Mesenchymal stem cell (in vitro differentiated cells and primary cell): ENCODE measurements around the gene WDR1.

Experiments used
- DNase-seq: peaks from one replicate; pipeline ENCODE4 v3.0.0-alpha.2; 2013
- H2AFZ ChIP-seq: one replicate; pipeline ENCODE4 v1.6.1; 2013; ENCODE audit warnings: low read depth, mild to moderate bottlenecking, control low read depth, inconsistent platforms, low read length, moderate library complexity
- H2AK5ac ChIP-seq: 2 replicates; pipeline ENCODE4 v1.6.1; 2013; ENCODE audit warnings: low read length, moderate library complexity, mild to moderate bottlenecking, inconsistent platforms; ENCODE audit not compliant: severe bottlenecking
- H2BK120ac ChIP-seq: one replicate; pipeline ENCODE4 v1.6.1; 2013; ENCODE audit warnings: low read depth, mild to moderate bottlenecking, inconsistent platforms, low read length, moderate library complexity
- H2BK12ac ChIP-seq, 2 experiments: one replicate each; pipeline ENCODE4 v1.6.1; 2013; ENCODE audit warnings: inconsistent platforms in 2 of 2, low read length in 2 of 2, mild to moderate bottlenecking in 2 of 2, moderate library complexity in 2 of 2, control low read depth in 1 of 2
- H2BK15ac ChIP-seq: one replicate; pipeline ENCODE4 v1.6.1; 2013; ENCODE audit warnings: mild to moderate bottlenecking, low read depth, inconsistent platforms; ENCODE audit not compliant: poor library complexity, severe bottlenecking
- H2BK5ac ChIP-seq: 2 replicates; pipeline ENCODE4 v1.6.1; 2013; ENCODE audit warnings: low read depth, mild to moderate bottlenecking, low read length, control low read depth, inconsistent platforms; ENCODE audit not compliant: poor library complexity, severe bottlenecking
- H3K14ac ChIP-seq, 2 experiments: one replicate each; pipeline ENCODE4 v1.6.1; 2013; ENCODE audit warnings: inconsistent platforms in 2 of 2, low read length in 2 of 2, control low read depth in 1 of 2, mild to moderate bottlenecking in 1 of 2, moderate library complexity in 1 of 2
- H3K18ac ChIP-seq, 2 experiments: one replicate each; pipeline ENCODE4 v1.6.1; 2013; ENCODE audit warnings: inconsistent platforms in 2 of 2, low read length in 2 of 2, control low read depth in 1 of 2, low read depth in 1 of 2, mild to moderate bottlenecking in 1 of 2
- H3K23ac ChIP-seq, 2 experiments: one replicate each; pipeline ENCODE4 v1.6.1; 2013; ENCODE audit warnings: inconsistent platforms in 2 of 2, low read length in 2 of 2, mild to moderate bottlenecking in 2 of 2, moderate library complexity in 2 of 2, control low read depth in 1 of 2
- H3K27ac ChIP-seq: 2 replicates; pipeline ENCODE4 v1.5.1; 2013; ENCODE audit warnings: mild to moderate bottlenecking, moderate library complexity, low read length, control low read depth, inconsistent platforms; ENCODE audit not compliant: poor library complexity, severe bottlenecking
- H3K27me3 ChIP-seq, 2 experiments: 2 replicates each; pipeline versions ENCODE4 v1.6.1 to v1.7.0; 2013; ENCODE audit warnings: low read length in 2 of 2, mild to moderate bottlenecking in 2 of 2, moderate library complexity in 2 of 2, control low read depth in 1 of 2, inconsistent platforms in 1 of 2; ENCODE audit not compliant: control insufficient read depth in 1 of 2, insufficient read depth in 1 of 2
- H3K36me3 ChIP-seq, 2 experiments: 2 replicates each; pipeline versions ENCODE4 v1.6.1 to v1.7.0; 2013; ENCODE audit warnings: low read length in 2 of 2, control low read depth in 1 of 2, inconsistent platforms in 1 of 2, low read depth in 1 of 2, mild to moderate bottlenecking in 1 of 2; ENCODE audit not compliant: insufficient read depth in 2 of 2, control insufficient read depth in 1 of 2
- H3K4ac ChIP-seq, 2 experiments: one replicate each; pipeline ENCODE4 v1.6.1; 2013; ENCODE audit warnings: inconsistent platforms in 2 of 2, low read length in 2 of 2, mild to moderate bottlenecking in 2 of 2, moderate library complexity in 2 of 2, control low read depth in 1 of 2, low read depth in 1 of 2
- H3K4me1 ChIP-seq: 2 replicates; pipeline ENCODE4 v1.6.1; 2013; ENCODE audit warnings: low read depth, low read length, control low read depth; ENCODE audit not compliant: control insufficient read depth, insufficient read depth
- H3K4me2 ChIP-seq: 2 replicates; pipeline ENCODE4 v1.6.1; 2013; ENCODE audit warnings: low read length, mild to moderate bottlenecking, inconsistent platforms; ENCODE audit not compliant: poor library complexity, severe bottlenecking
- H3K4me3 ChIP-seq, 2 experiments: 2 replicates each; pipeline versions ENCODE4 v1.5.1 to v1.7.0; 2013; ENCODE audit warnings: low read length in 2 of 2, mild to moderate bottlenecking in 2 of 2, control low read depth in 1 of 2, low read depth in 1 of 2; ENCODE audit not compliant: insufficient read depth in 1 of 2
- H3K79me1 ChIP-seq: replicated peaks from 2 replicates; pipeline ENCODE4 v1.6.1; 2013; ENCODE audit warnings: mild to moderate bottlenecking, control low read depth, low read length, inconsistent platforms; ENCODE audit not compliant: poor library complexity, severe bottlenecking
- H3K9ac ChIP-seq: 2 replicates; pipeline ENCODE4 v1.7.0; 2013; ENCODE audit warnings: mild to moderate bottlenecking, low read length, moderate library complexity
- H3K9me3 ChIP-seq: 2 replicates; pipeline ENCODE4 v1.7.0; 2013; ENCODE audit warnings: mild to moderate bottlenecking, low read length; ENCODE audit not compliant: control insufficient read depth
- H4K8ac ChIP-seq: one replicate; pipeline ENCODE4 v1.6.1; 2013; ENCODE audit warnings: inconsistent platforms, mild to moderate bottlenecking, low read length, moderate library complexity
- H4K91ac ChIP-seq: one replicate; pipeline ENCODE4 v1.6.1; 2013; ENCODE audit warnings: mild to moderate bottlenecking, low read length, inconsistent platforms
- WGBS: methylation state at CpG from one replicate; pipeline ENCODE4 v1.1.7; 2013; ENCODE audit warnings: mixed read lengths; 5-methylcytosine and 5-hydroxymethylcytosine counted together

The WDR1 gene

GRCh38 chr4:10140866-10141759 lies 24.5 kb upstream of the WDR1 start:
- H3K4me3 ChIP-seq, result no peak overlapping the region
- no peak overlapping the region for H3K4me2 ChIP-seq
- H4K91ac ChIP-seq, result no peak overlapping the region
- no peak overlapping the region for H2AK5ac ChIP-seq
- H3K27ac ChIP-seq, result no peak overlapping the region
- peaks cover 42 to 68% of the 10 kb centered on the region in 2 experiments for H3K27me3 ChIP-seq
- H3K14ac ChIP-seq, result no peak overlapping the region
- H4K8ac ChIP-seq, result no peak overlapping the region
- WGBS, result 52% methylated on average over 10 of the region's 10 CpGs
- DNase-seq, result no peak
- H3K18ac ChIP-seq, result no peak overlapping the region
- H3K4ac ChIP-seq, result no peak overlapping the region
- H2BK5ac ChIP-seq, result no peak overlapping the region
- H3K36me3 ChIP-seq, result no peaks in the 10 kb centered on the region
- no peak overlapping the region for H2BK15ac ChIP-seq
- H2BK120ac ChIP-seq, result no peak overlapping the region
- H3K23ac ChIP-seq, result no peak overlapping the region
- H3K4me1 ChIP-seq, result no peaks in the 10 kb centered on the region
- no peaks in the 10 kb centered on the region for H3K79me1 ChIP-seq
- H3K9me3 ChIP-seq, result no peaks in the 10 kb centered on the region
- no peak overlapping the region for H2BK12ac ChIP-seq
- no peak overlapping the region for H3K9ac ChIP-seq
- H2AFZ ChIP-seq, result no peak overlapping the region

GRCh38 chr4:10139518-10139917 lies 22.9 kb upstream of the WDR1 start:
- Histone ChIP-seq H3K9ac (no peak overlapping the region), H3K4me1 (no peaks in the 10 kb centered on the region), H4K91ac (no peak overlapping the region), H2BK15ac (no peak overlapping the region), H2BK120ac (no peak overlapping the region), H3K18ac (no peak overlapping the region), H3K9me3 (no peaks in the 10 kb centered on the region), H2AK5ac (no peak overlapping the region), H3K4me2 (no peak overlapping the region), H3K27ac (no peak overlapping the region), H3K23ac (no peak overlapping the region), H3K36me3 (no peaks in the 10 kb centered on the region), H3K4ac (no peak overlapping the region), H3K14ac (no peak overlapping the region), H2BK5ac (no peak overlapping the region), H3K4me3 (no peak overlapping the region), H2AFZ (no peak overlapping the region), H2BK12ac (no peak overlapping the region), H3K79me1 (no peaks in the 10 kb centered on the region), H4K8ac (no peak overlapping the region), H3K27me3 (peaks cover 42 to 68% of the 10 kb centered on the region in 2 experiments)
- WGBS, result 41% methylated on average over 2 of the region's 2 CpGs
- DNase-seq, result no peak

- H3K36me3 ChIP-seq, result no peaks in the 10 kb centered on the region
- no peak overlapping the region for H3K4me2 ChIP-seq
- H2AFZ ChIP-seq, result no peak overlapping the region
- no peaks in the 10 kb centered on the region for H3K79me1 ChIP-seq
- H3K23ac ChIP-seq, result no peak overlapping the region
- H3K27me3 ChIP-seq, result peaks cover 38 to 49% of the 10 kb centered on the region in 2 experiments
- H3K18ac ChIP-seq, result no peak overlapping the region
- H2BK15ac ChIP-seq, result no peak overlapping the region
- H2BK120ac ChIP-seq, result no peak overlapping the region
- H2BK5ac ChIP-seq, result no peak overlapping the region
- no peak overlapping the region for H4K91ac ChIP-seq
- no peak overlapping the region for H4K8ac ChIP-seq
- H3K4me3 ChIP-seq, result no peak overlapping the region
- 64% methylated on average over 3 of the region's 3 CpGs for WGBS
- no peak for DNase-seq
- no peak overlapping the region for H2AK5ac ChIP-seq
- no peak overlapping the region for H2BK12ac ChIP-seq
- no peak overlapping the region for H3K4ac ChIP-seq
- H3K27ac ChIP-seq, result no peak overlapping the region
- no peak overlapping the region for H3K9ac ChIP-seq
- H3K9me3 ChIP-seq, result no peaks in the 10 kb centered on the region
- H3K14ac ChIP-seq, result no peak overlapping the region
- H3K4me1 ChIP-seq, result no peaks in the 10 kb centered on the region
Measured at GRCh38 chr4:10135260-10135659, 18.7 kb upstream of the WDR1 start.

GRCh38 chr4:10134141-10134540 lies 17.5 kb upstream of the WDR1 start:
- Histone ChIP-seq H2BK15ac (no peak overlapping the region), H2AFZ (no peak overlapping the region), H3K4me2 (no peak overlapping the region), H3K4me1 (no peaks in the 10 kb centered on the region), H3K23ac (no peak overlapping the region), H3K9ac (no peak overlapping the region), H2BK5ac (no peak overlapping the region), H3K9me3 (no peaks in the 10 kb centered on the region), H4K8ac (no peak overlapping the region), H2BK12ac (no peak overlapping the region), H3K18ac (no peak overlapping the region), H3K14ac (no peak overlapping the region), H3K4me3 (no peak overlapping the region), H3K4ac (no peak overlapping the region), H2BK120ac (no peak overlapping the region), H2AK5ac (no peak overlapping the region), H3K27me3 (peaks cover 38 to 41% of the 10 kb centered on the region in 2 experiments), H3K36me3 (no peaks in the 10 kb centered on the region), H3K79me1 (no peaks in the 10 kb centered on the region), H3K27ac (no peak overlapping the region), H4K91ac (no peak overlapping the region)
- WGBS, result 66% methylated on average over 5 of the region's 5 CpGs
- no peak for DNase-seq
